Stimulated activated CD4-positive, alpha-beta T cell treated with anti-CD3 and anti-CD28 coated beads, Interleukin-15, amount 100 ng/mL, for 24 hours (primary cell): ENCODE results near the gene CHCHD10.

ENCODE experiments used
- DNase-seq: peaks from one replicate; pipeline ENCODE4 v3.0.0-alpha.2; 2020

Gene CHCHD10

GRCh38 chr22:23786752-23787599 is 19.2 kb upstream of the CHCHD10 start, which contains the start of gene SMARCB1:
SMARCB1 (plus strand) TSS chr22:23786966; CDS start chr22:23787170, 204 bp downstream.
- peak; percentile 91 for DNase-seq

DNA sequence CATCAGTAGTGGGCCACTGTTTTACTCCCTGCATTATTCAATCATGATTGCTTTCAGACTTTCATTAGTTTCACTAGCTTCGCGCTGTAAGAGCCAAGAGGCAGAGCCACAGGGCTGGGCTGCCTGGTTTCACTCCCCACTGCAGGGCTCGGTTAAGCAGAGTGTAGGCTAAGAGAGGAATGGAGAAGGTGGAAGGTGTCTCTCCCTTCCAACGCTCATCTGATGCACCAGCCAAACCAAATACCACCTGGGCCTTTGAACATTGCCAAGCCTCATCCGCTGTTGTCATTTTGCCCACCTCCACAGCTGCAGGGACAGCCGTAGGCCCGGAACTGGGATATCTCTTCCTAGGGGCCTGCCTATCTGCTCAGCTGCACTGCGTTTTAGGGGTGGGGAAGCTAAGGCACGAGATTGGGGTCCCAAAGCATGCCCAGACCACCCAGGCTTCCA is 18.5 kb upstream of the CHCHD10 start:
- no peak for DNase-seq

DNA sequence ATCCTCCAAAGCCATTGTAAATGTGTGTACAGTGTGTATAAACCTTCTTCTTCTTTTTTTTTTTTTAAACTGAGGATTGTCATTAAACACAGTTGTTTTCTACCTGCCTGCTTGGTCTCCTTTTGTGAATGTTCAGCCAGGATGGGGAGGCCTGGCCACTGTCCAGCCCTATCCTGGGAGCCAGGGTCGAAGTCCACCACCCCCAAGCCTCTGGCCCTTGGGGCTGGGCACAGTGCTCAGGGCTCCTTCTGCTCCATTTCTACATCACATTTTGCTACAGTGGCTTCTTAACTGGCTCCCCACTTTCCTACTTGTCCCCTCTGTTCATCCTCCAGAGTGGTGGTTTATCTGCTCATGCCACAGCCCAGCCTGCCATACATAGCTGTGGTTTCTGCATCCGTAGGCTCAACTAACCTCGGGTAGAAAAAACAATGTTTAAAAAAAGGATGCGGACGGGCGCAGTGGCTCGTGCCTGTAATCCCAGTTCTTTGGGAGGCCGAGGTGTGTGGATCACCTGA is 16.5 kb upstream of the CHCHD10 start:
- no peak for DNase-seq

- no peak for DNase-seq
Observed at GRCh38 chr22:23783265-23784150, 15.7 kb upstream of the CHCHD10 start.

DNA sequence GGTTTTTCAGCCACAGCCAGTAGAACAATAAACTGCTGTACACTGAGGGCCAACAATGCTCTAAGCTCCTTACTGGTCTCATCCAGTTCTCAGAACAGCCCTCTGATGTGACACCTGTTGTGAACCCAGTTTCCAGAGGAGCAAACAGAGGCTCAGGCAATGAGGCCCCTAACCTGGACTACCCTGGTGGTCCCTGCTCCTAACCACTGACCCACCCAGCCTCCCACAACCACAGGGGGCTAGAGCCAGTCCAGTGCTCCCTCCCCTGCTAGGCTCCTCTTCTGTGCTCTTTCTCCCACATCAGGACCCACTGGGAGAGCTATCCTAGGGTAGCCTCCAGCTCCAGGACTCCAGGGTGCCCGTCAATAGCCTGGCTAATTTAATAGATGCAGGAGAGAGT is 14.9 kb upstream of the CHCHD10 start:
- DNase-seq: no peak

- no peak for DNase-seq
Observed at GRCh38 chr22:23782252-23782651, 14.5 kb upstream of the CHCHD10 start.

DNA sequence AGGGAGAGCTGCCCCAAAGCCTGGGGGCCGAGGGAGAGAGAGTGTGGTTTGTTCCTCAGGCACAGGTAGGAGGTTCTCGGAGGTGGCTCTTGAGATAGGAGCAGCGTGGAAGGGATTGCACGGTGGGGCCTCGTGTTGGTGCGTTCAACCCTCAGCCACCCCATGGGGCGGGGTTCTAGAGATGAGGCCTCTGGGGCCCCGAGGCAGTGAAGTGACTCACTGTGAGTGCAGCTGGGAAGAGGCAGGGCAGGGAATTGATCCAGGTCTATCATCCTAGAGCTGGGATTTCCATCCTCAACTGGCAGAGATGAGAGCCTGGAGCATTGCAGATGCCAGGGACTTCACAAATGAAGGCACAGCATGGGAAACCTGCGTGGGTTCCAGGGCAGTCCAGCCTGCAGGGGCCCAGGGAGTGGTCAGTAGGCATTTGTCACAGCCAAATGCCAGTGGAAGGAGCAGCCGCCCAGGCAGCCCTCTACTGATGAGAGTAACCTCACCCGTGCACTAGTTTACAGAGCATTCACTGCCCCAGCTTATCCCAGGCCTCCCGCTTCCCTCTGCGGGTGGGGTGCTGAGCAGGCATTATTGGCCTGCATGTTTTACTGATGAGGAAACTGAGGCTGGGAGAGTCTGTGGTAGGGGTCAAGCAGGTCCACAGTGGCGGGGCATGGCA is 13.9 kb upstream of the CHCHD10 start:
- no peak for DNase-seq

DNA sequence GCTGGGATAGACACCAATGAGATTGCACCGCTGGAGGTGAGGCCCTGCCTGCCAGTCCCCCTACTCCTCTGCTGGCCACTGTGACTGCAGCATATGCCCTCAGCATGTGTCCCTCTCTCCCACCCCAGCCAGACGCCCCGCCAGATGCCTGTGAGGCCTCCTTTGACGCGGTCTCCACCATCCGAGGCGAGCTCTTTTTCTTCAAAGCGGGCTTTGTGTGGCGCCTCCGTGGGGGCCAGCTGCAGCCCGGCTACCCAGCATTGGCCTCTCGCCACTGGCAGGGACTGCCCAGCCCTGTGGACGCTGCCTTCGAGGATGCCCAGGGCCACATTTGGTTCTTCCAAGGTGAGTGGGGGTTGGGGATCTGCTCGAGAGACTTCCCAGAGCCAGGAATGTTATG is 13.3 kb upstream of the CHCHD10 start:
- DNase-seq: no peak

DNA sequence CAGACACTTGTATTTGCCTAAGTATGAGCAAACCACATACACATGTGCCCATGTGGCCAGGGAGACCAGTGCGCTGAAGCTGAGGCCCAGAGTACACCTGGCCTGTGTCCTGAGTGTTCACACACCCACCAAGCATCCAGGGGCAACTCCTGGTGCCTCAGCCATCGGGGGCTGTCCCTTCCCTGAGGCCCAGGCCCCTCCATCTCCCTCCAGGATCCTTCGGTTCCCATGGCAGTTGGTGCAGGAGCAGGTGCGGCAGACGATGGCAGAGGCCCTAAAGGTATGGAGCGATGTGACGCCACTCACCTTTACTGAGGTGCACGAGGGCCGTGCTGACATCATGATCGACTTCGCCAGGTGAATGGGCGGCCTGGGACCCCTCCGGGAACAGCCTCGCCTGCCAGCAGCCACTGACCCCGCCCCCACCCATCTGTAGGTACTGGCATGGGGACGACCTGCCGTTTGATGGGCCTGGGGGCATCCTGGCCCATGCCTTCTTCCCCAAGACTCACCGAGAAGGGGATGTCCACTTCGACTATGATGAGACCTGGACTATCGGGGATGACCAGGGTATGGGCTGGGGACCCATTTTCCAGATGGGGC is 12.5 kb upstream of the CHCHD10 start:
- DNase-seq: no peak

GRCh38 chr22:23779731-23780130 is 12.0 kb upstream of the CHCHD10 start:
- DNase-seq: no peak

- DNase-seq: no peak
Observed at GRCh38 chr22:23779083-23779482, 11.3 kb upstream of the CHCHD10 start.

GRCh38 chr22:23778577-23778900 is 10.8 kb upstream of the CHCHD10 start:
- no peak for DNase-seq

DNA sequence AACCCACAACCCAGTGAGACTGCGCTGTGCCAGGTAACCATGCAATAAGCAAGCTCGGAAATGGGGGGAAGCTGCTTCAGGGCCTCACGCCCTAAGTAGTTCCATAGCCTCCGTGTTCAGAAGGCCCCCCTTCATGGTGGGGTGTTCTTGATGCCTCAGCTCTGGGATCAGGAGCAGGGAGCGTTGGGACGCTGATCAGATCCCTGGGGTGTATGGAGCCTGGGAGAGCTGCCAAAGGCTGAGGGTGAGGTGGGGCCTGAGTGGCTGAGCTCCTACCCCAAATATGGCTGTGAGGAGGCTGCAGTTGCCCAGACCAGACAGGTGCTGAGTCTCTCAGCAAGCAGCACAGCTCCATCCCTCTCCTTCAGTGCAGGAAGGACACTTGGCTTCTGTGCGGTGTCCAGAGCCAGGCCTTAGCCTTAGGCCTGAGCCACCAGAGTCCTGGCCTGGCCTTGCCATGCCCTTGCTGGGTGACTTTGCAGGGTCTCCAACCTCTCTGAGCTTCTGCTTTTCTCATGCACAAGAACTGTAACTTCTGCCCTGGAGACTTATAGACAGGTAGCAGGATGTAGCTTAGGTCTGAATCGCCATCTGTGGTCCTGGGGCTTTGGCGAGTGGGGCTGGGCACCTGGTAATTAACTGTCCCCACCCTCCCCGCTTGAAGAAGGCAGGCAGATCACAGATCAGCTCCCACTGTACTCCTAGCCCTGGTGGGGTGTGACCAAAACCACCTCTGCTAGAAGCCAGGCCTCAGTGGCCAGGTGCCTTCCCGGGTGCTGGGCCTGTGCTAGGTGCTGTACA is 10.2 kb upstream of the CHCHD10 start:
- no peak for DNase-seq

DNA sequence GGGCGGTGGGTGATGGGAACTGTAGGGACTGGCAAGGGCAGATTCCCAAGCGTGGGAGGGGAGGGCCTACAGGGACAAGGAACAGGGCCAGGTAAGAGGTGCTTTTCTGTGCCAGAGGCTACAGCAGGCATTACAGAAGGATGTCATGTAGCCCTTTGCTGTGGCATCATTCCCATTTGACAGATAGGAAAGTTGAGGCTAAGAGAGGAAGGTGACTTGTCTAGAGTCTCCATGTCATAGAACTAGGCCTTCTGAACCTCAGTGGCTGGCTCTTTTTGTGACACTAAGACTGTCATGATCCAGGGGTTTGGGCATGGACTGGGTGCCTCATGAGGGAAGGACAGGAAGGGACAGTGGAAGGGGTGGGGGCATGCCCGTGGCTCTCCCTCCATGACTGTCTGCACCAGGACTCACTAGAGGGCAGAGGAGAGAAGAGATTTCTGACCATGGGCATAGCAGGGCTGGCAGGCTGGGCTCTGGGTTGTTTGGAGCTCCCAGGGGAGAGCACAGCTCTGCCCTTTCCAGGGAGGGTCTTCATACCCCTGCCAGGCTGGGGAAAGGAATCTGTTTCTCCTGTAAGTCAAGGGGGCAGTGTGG is 8.1 kb upstream of the CHCHD10 start:
- DNase-seq: no peak

- no peak for DNase-seq
Observed at GRCh38 chr22:23774922-23775436, 7.2 kb upstream of the CHCHD10 start.

DNA sequence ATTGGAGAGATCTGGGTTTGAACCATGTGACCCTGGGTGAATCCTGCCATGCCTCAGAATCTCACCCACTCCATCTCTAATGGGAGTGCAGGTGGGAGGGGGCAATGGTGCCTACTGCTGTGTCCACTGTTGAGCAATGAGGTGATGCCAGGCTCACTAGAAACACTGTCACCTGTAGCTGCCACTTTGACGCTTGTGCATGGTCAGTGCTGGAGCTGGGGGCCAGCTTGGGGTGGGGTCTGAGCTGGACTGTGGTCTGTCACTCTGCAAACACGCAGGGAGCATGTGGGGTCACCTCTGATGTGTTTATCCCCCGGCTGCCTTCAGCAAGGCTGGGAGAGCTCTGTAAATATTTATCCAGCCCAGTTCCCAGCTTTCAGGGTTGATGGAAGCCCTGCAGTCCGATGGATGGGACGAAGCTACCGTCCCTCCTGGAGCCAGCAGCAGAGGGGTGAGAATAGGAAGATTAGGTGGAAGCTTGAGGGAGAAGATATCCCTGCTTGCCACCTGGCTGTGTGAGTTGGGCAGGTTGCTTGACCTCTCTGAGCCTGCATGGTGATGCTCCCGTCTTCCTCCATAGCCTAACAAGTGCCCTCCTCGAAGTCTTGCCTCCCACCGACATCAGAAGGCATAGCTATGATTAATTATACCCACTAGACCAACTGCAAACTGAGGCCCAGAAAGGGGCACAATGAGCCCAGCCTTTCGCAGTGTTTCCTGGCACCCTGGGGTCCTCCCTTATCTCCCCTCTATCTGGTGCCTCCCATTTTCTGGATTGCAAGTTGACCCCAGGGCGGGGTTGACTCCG is 6.5 kb upstream of the CHCHD10 start:
- DNase-seq: no peak

- no peak for DNase-seq
Observed at GRCh38 chr22:23773483-23774113, 5.8 kb upstream of the CHCHD10 start.

GRCh38 chr22:23772649-23773473 is 5.1 kb upstream of the CHCHD10 start, which contains the start of gene MMP11:
MMP11 (plus strand) TSS chr22:23772849; CDS start chr22:23772871, 22 bp downstream.
- DNase-seq: peak; percentile 71

GRCh38 chr22:23772315-23772648 is 4.5 kb upstream of the CHCHD10 start:
- DNase-seq: no peak
